NB4 (cell line): ENCODE measurements around the gene ARFRP1.

Experiments used
- POLR2A ChIP-seq: IDR thresholded peaks from 2 replicates; pipeline ENCODE4 v1.6.1; 2011; ENCODE audit warnings: mild to moderate bottlenecking; ENCODE audit not compliant: insufficient read length; ENCODE audit errors: extremely low read depth
- TF ChIP-seq, protein P1 (sequence below): IDR thresholded peaks from one replicate; pipeline ENCODE4 v1.5.1; 2012; ENCODE audit warnings: low read depth, low read length
- TF ChIP-seq, protein P2 (sequence below): IDR thresholded peaks from 2 replicates; pipeline ENCODE4 v1.6.1; 2011; ENCODE audit warnings: low read depth, low read length

DNA sequence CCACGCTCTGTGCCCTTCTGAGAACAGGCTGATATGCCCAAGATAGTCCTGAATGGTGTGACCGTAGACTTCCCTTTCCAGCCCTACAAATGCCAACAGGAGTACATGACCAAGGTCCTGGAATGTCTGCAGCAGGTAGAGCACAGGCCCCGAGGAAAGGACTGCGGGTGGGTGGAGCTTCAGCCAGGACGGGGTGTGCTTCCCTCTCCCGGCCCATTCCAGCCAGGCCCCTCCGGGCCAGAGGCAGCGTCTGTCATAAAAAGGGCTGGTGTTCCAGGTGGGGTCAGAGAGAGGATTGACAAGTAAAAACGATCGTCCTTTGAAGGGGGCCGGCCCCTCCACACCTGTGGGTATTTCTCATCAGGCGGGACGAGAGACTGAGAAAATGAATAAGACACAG is 48.4 kb downstream of the ARFRP1 start:
- TF ChIP-seq, protein P1, sequence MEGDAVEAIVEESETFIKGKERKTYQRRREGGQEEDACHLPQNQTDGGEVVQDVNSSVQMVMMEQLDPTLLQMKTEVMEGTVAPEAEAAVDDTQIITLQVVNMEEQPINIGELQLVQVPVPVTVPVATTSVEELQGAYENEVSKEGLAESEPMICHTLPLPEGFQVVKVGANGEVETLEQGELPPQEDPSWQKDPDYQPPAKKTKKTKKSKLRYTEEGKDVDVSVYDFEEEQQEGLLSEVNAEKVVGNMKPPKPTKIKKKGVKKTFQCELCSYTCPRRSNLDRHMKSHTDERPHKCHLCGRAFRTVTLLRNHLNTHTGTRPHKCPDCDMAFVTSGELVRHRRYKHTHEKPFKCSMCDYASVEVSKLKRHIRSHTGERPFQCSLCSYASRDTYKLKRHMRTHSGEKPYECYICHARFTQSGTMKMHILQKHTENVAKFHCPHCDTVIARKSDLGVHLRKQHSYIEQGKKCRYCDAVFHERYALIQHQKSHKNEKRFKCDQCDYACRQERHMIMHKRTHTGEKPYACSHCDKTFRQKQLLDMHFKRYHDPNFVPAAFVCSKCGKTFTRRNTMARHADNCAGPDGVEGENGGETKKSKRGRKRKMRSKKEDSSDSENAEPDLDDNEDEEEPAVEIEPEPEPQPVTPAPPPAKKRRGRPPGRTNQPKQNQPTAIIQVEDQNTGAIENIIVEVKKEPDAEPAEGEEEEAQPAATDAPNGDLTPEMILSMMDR: no peak
- TF ChIP-seq POLR2A: no peak
- TF ChIP-seq, protein P2, sequence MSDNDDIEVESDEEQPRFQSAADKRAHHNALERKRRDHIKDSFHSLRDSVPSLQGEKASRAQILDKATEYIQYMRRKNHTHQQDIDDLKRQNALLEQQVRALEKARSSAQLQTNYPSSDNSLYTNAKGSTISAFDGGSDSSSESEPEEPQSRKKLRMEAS: no peak
